HG03045 (cell line): ENCODE results near the gene STK25.

ENCODE experiments used
- ATAC-seq: cut with Tn5 transposase; IDR thresholded peaks from one replicate; pipeline ENCODE4 v1.9.1; 2021; ENCODE audit warnings: mild to moderate bottlenecking, moderate library complexity; ENCODE audit not compliant: unreplicated experiment

Gene STK25

GRCh38 chr2:241496003-241496707 is 12.2 kb downstream of the STK25 start:
- no peak for ATAC-seq

DNA sequence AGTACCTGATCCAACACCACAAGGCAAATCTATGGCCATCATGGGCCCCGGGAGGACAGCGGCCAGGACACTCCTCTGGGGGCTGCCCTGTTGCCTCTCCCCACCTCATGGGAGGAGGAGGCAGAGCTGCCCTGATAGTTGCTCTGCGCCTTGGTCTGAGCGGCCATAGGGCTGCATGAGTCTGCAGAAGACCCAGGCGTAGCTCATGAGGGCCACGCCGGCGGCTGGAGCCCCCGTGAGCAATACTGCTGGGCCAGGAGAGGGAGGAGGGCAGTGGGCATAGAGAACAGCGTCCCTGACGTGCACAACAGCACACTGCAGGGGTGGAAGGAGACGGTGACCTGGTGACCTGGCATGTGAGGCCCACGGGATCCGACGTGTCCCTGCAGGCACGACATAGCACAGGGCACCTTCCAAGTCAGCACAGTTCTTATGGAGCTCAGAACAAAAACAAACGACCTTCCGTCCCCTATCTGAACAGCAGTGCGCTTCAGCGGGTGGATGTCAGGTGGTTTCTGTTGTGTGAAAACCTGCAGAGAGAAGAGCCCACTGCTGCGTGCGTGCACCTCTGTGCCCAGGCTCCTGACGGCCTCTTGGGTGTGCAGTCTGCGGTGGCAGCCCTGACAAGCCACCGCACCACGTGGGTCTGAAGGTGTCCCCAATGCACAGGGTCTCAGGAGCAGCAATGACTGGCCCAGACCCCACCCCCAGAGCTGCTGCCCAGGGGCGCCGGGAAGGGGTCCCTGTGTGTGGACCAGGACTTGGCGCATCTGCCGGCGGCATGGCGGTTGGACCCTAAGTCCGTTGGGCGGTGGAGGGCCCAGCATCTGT is 13.0 kb downstream of the STK25 start:
- ATAC-seq: no peak

DNA sequence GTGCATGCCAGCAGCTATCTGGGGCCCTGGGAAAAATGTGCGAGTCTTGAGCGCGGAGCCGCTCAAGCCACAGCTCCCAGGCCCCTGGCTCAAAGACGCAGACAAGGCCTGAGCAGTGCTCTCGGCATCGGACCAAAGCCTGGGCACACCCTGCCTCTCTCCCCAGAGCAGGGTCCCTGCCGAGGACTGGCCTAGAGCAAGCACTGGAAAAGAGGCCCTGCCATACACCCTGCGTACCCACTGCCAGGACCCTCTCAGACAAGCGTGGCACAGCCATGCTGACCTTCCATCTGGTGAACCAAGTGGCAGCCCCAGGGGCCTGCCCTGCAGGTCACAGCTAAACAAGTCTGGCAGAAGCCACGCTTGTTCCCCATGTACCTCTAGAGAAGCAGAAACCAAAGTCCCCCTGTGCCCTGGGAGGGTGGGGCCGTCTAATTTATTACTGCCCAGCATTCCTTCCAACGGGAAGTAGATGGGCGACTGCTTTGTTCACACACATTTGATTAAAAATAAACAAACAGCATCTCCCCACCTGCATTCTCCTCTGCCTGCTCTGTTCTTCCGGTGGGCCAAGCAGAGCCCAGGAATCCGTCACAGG is 14.0 kb downstream of the STK25 start:
- ATAC-seq: no peak

DNA sequence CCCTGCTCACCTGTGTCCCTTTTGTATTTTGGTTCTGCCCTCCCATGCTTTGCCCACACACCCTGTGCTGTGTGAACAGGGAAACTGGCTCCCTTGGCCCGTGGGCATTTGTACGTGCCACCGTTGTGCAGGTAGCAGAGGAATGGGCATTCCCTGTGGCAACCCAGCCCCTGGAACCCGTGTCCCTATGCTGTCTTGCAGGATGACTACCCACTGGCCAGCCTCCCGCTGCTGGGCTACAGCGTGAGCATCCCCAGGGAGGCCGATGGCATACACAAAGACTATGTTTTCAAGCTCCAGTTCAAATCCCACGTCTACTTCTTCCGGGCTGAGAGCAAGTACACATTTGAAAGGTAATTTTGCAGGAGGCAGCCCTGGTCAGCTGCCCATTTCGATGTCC is 15.3 kb downstream of the STK25 start:
- ATAC-seq: no peak

GRCh38 chr2:241492174-241492565 is 16.2 kb downstream of the STK25 start:
- no peak for ATAC-seq

DNA sequence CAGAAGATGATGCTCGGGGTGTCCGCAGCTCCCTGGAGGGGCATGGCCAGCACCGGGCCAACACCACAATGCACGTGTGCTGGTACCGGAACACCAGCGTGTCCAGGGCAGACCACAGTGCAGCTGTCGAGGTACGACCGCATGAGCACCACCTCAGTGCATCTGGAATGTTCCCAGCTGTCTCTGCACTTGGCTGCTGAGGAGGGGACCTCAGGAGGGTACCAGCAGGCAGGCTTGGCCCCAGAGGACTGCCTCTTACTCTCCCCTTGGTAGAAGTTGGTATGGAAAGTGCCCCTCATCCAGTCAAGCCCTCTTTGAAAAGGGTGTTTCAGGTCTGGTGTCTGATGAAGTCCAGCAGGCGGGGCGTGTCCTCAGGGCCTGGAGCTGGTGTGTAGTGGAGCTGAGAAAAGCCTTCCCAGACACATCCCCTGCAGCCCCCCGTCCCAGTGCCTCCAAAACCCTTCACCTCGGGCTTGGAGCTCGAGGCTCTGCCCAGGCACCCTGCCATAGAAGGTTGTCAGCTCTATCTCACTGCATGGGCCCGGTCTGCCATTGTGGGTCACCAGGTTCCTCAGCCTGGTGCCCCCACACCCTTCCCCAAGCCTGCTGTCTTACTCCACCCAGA is 16.7 kb downstream of the STK25 start:
- no peak for ATAC-seq

DNA sequence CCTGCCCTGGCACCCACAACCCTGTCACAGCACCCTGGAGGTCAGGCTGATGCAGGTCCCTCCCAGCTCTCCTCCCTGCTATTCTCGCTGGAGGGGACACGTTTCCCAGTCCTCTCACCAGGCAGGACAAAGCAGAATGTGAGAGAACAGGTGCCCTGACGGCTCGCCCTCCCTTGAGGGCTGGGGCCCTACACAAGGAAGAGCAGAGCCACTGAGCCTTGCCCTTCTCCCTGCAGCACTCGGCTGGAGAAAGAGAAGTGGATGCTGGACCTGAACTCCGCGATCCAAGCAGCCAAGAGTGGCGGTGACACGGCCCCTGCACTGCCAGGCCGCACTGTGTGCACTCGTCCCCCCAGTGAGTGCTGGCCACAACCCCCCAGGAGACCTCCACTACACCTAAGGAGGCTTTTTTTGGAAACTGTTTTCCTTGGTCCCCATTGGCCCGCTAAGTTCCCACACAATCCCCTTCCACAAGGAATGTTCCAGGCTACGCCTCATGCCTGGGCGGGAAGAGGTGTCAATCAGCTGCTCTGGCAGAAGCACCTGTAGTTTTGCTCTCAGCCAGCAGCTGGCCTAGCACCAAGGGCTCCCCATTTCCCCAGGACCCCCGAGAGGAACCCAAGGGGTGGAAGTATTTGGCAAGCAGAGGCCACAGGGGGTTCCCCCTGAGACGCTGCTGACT is 17.4 kb downstream of the STK25 start:
- ATAC-seq: no peak

DNA sequence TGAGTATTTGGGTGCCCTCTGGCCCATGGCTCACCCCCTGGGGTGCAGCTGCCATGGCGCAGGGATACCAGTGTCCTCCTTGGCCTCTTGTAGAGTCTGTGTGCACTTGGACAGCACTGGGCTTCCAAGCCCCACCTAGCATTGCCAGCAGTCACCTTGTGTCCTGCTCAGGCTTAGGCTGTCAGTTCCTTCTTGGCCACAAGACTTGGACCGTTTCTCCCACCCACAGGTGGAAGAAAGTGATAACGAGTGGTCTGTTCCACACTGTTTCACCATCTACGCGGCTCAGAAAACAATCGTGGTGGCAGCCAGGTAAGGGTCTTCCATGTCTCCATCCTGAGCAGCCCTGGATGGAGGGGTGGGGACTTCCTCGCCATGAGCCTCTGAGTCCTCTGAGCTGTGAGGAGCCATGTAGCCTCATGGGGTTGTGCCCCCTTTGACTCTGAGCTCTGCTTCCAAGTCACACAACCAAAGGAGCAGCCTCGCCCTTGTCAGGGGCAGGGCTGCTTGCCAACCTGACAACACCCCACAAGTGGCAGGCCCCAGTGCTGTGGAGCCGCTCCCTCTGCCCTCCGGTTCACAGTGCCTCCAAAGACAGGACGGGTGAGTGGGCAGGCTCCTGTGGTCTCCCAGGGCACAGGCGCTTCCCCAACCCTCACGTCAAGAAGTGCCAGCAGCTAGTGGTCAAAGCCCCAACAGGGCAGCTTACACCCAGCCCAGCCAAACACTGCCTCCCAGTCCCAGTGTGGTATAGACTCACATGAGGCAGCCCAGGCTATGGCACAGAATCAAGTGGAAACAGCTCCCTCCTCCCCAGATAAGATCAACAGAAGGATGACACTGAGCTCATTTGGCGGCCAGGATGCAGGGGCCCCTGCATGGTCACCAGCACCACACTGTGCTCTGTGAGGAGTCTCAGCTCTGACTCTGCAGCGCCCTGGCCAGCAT is 18.4 kb downstream of the STK25 start:
- ATAC-seq: no peak

GRCh38 chr2:241489088-241489487 is 19.3 kb downstream of the STK25 start:
- no peak for ATAC-seq

- no peak for ATAC-seq
Observed at GRCh38 chr2:241485172-241485911, 23.0 kb downstream of the STK25 start.

DNA sequence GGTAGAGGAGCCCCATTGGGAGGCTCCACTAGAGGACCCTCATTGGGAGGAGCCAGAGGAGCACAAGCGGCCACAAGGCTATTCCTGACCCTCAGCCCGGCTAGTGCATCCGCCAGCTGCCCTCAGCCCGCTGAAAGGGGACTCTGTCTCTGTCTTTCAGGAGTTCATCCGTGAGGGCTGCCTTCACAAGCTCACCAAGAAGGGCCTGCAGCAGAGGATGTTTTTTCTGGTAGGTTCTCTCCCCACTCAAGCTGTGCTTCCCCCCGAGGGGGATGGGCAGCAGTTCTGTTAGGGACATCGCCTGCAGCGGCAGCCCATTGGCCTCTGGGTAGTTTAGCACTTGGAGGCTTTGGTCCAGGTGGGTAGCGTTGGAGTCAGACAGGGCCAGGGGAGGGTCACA is 25.1 kb downstream of the STK25 start:
- ATAC-seq: no peak

DNA sequence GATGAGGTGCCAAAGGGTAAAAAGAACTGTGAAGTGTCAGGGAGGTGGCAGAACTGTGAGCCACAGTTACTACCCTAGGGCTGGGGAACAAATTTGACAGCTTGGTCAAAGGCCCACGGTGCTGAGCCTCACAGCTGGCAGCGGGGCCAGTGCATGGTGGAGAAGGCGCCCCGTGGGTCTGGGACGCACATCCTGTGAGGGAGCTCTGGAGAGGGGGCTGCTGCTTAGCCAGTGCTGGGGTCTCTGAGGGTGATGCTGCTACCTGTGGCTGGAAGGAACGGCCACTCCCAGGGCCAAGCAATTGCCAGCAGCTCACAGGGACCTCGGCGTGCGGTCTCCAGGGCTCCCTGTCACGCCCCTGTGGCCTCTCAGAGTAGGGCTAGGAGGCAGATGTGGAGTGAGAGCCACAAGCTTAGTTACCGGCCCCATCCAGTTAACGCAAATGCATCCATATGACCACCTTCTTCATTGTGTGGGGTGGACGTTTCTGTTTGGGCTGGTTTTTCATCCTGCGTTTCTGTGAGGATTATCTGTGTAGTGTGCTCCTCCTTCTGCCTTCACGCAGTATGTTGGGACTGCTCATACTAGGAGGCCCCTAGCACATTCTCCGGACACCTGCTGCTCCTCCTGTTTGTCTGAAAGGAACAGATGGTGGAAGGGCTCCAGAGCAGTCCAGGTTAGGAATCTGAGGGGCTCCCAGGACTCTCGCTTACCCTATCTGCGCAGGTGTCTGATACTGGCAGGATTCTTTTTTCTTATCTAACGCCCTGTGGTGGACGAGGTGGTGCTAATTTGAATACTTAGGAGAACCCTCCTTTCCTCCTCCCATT is 26.0 kb downstream of the STK25 start:
- ATAC-seq: no peak

DNA sequence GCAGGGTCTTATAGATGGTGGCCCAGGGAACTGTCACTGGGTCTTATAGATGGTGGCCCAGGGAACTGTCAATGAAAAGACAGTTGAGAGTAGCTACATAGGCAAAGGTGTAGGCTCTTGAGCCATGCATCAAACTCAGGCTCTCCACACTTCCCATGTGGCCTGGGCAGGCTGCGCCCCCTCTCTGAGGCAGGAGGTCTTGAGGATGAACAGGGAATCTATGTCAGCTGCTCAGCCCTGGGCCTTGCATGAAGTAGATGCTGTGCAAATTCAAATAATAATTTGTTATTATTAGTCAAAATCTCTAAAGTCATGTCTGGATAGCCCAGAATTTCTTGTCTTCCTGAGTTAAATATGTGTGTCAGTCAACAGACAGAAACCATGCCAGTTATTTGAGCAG is 26.7 kb downstream of the STK25 start:
- no peak for ATAC-seq

DNA sequence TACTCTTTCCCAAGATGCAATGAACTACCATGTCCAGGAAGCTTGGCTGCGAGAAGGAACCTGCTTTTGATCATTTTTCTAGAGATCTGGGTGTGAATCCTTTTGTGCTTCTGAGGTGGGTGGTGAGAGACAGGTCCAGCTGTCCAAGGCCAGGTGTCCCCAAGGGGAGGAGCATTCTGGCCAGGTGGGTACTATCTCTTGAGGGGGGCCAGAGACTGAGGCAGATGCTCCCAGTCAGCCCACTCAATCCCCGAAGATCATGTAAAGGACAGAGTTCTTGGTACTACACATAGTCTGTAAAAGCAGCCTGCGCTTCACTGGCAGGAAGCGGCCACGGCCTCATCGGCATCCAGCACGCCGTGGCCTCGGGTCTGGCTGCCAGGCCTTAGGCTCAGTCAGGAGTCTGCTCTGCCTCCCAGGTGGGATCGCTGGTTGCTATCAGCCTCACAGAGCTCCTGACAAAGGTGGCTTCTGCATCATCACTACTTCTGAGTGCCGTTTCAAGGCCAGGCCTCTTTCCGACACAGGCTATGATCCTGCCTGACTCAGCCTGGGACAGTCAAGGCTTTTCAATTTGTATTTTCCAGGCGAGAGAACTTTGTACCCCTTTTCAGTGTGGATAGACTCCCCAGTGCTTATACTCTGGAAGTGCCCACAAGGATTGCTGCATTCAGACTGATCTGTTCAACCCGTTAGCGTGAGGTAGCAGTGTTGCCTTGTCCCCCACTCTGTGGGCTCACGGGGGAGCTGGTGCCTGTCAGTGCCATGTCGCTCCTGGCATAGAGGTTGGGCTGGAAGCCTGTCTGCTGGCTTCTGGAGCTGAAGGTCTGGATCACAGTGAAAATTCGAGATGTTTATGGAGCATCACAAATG is 29.1 kb downstream of the STK25 start:
- ATAC-seq: no peak

- no peak for ATAC-seq
Observed at GRCh38 chr2:241478166-241478565, 30.2 kb downstream of the STK25 start.

- ATAC-seq: no peak
Observed at GRCh38 chr2:241475267-241475666, 33.1 kb downstream of the STK25 start.

DNA sequence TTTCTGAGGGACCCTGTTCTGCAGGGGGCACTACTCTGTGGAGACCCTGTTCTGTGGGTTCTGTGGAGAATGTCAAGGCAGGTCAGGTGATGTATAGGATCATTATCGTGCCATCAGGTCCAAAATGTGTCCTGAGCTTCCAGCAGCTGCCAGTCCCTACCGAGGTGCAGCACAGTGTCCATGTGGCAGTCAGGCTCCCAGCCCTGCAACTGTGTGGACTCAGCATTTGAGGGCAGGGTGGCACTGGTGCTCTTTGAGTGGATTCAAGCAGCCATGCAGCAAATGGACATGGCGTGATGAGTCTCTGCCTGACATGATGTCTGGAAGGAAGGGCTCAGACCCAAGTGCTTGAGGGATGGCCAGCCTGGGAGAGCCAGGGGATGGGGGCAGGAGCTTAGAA is 35.0 kb downstream of the STK25 start:
- no peak for ATAC-seq
